GM12892 (cell line): Measurements from ENCODE around the gene STK32B.

Experiments used
- POLR2A ChIP-seq: IDR thresholded peaks from 2 replicates; pipeline ENCODE4 v1.6.1; 2011; ENCODE audit warnings: low read depth, low read length, control low read depth
- POLR2AphosphoS5 ChIP-seq: IDR thresholded peaks from 2 replicates; pipeline ENCODE4 v1.6.1; 2011; ENCODE audit warnings: low read depth, low read length, control low read depth
- TAF1 ChIP-seq: IDR thresholded peaks from 2 replicates; pipeline ENCODE4 v1.6.1; 2011; ENCODE audit warnings: low read depth, mild to moderate bottlenecking, control low read depth, low read length, borderline replicate concordance

DNA sequence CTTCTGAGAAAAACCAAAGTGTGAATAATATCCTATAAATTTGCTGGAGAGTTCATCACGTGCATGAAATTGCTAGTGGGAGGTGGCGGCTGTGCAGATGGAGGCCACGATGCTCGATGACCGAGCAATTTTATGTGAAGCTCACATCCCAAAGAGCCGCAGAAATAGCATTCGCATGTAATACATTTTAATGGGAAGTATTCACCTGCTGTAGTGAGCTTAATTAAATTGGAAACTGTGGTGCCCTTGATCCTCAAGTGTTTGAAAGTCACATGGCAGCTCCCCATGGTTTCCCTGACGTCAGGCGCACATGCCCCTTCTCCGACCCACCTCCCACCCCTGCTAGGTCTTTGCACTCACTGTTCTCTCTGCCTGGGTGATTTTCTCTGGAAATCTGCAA is 136.8 kb downstream of the STK32B start:
- TF ChIP-seq POLR2A, result no peak
- TF ChIP-seq POLR2AphosphoS5, result no peak
- no peak for TF ChIP-seq TAF1
